ENCODE results near the gene AUNIP.
A peak's percentile ranks its signal among the peaks of the same experiment; 100 is the strongest.

Gene AUNIP

GRCh38 chr1:25888426-25888987 is 29.2 kb upstream of the AUNIP start:
- DNase-seq (ENCODE audit: low read depth) = no peak

GRCh38 chr1:25885602-25886001 is 26.3 kb upstream of the AUNIP start:
- DNase-seq (ENCODE audit: low read depth) = no peak

GRCh38 chr1:25881266-25881665 is 22.0 kb upstream of the AUNIP start:
- DNase-seq (ENCODE audit: low read depth) = no peak

DNA sequence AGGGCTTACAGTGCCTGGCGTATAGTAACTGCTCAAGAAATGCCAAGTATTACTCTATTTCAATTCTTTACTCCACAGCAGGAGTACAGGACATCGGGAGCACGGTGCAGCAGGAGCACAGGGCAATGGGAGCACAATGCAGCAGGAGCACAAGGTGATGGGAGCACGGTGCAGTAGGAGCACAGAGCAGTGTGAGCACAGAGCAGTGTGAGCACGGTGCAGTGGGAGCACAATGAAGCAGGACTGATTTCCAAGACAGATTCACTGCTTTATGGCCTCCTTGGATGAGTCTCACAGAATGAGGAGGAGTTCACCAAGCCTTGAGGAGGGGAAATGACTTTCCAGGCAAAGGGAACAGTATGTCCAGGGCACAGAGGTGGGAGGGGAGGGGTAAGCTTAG is 21.3 kb upstream of the AUNIP start:
- DNase-seq (ENCODE audit: low read depth) = no peak

GRCh38 chr1:25879675-25880074 is 20.4 kb upstream of the AUNIP start:
- no peak for DNase-seq (ENCODE audit: low read depth)

DNA sequence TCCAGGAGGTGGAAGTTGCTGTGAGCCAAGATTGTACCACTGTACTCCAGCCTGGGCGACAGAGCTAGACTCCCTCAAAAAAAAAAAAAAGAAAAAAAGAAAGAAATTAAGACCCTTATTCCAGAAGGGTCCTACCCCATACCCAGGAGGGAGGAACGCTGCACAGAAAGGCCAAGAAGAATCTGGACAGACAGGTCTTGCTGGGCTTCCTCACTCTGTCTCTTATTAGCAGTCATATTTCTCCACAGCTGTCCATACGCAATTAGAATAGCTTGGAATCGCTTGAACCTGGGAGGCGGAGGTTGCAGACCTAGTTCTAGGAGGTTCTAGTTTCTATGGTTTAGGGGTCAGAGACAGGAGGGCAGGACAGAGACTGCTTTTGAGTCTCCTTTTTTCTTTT is 19.4 kb upstream of the AUNIP start:
- no peak for DNase-seq (ENCODE audit: low read depth)

- no peak for DNase-seq (ENCODE audit: low read depth)
These were observed 17.9 kb upstream of the AUNIP start for GRCh38 chr1:25877155-25877554.

DNA sequence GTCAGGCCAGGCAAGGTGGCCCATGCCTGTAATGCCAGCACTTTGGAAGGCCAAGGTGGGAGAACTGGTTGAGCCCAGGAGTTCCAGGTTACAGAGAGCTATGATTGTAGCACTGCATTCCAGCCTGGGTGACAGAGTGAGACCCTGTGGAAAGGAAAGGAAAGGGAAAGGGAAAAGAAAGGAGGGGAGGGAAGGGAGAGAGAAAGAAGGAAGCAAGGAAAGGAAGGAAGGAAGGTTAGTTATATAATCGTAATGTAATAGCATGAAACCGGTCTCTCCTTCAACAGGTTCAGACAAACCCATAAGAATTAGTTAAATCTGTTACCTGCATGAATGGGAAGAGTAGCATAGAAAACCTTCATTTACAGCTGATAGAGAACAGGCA is 17.4 kb upstream of the AUNIP start:
- no peak for DNase-seq (ENCODE audit: low read depth)

- DNase-seq (ENCODE audit: low read depth) = no peak
These were observed 16.8 kb upstream of the AUNIP start for GRCh38 chr1:25875856-25876692.

GRCh38 chr1:25875154-25875855 is 16.0 kb upstream of the AUNIP start, which contains the start of gene PAQR7:
PAQR7 (minus strand) TSS chr1:25875708; CDS start chr1:25863839, 11,869 bp downstream.
- DNase-seq (ENCODE audit: low read depth) = peak; percentile 54

GRCh38 chr1:25874635-25875153 is 15.4 kb upstream of the AUNIP start:
- DNase-seq (ENCODE audit: low read depth) = no peak

DNA sequence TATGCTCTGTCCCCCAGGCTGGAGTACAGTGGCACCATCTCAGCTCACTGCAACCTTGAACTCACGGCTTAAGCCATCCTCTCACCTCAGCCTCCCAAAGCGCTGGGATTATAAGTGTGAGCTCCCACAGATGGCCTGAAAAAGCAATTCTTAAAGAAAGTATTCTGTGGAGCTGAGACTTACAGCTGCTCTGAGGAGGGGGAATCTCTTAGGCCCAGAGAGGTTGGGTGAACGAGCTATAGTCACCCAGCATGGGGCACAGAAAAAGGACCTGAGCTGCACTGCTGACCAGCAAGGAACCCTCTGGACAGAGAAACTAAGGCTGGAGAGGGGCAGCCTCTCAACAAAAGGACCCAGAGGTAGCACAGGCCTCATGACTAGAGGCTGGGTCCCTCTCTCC is 15.0 kb upstream of the AUNIP start:
- DNase-seq (ENCODE audit: low read depth) = no peak

GRCh38 chr1:25873120-25873519 is 13.9 kb upstream of the AUNIP start:
- no peak for DNase-seq (ENCODE audit: low read depth)

DNA sequence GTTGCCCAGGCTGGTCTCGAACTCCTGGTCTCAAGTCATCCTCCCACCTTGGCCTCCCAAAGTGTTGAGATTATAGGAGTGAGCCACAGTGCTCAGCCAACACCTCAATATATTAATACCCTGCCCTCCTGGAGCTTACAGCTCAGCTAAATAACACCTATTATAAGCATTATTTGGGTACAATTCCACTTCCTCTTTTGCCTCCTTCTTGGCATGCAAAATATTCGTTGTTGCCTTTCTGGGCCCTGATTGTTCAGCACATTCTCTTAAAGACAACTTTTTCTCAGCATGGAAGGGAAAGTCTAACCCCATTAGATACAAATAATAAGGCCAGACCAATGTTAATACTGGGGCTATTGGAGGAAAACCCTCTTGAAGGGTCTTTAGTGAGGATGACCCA is 13.5 kb upstream of the AUNIP start:
- no peak for DNase-seq (ENCODE audit: low read depth)

GRCh38 chr1:25871704-25872494 is 12.6 kb upstream of the AUNIP start:
- DNase-seq (ENCODE audit: low read depth) = no peak

- DNase-seq (ENCODE audit: low read depth) = no peak
These were observed 11.9 kb upstream of the AUNIP start for GRCh38 chr1:25871086-25871703.

DNA sequence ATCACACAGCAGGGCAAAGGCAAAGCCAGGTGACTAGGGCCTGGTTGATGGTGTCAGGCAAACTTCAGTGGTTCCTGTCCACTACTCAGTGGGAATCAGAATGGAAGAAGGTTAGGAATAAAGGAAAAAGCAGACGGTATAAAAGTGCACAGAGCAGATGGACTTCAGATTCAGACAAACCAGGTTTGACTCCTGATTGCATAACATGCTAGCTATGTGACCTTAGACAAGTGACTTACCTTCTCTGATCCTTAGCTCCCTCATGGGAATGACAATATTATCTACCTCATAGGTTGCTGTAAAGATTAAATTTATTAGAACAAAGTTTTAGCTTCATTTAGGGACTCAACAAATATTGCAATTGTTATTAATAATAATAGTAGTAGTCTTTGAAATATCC is 11.4 kb upstream of the AUNIP start:
- no peak for DNase-seq (ENCODE audit: low read depth)

- no peak for DNase-seq (ENCODE audit: low read depth)
These were observed 10.8 kb upstream of the AUNIP start for GRCh38 chr1:25869909-25870606.

DNA sequence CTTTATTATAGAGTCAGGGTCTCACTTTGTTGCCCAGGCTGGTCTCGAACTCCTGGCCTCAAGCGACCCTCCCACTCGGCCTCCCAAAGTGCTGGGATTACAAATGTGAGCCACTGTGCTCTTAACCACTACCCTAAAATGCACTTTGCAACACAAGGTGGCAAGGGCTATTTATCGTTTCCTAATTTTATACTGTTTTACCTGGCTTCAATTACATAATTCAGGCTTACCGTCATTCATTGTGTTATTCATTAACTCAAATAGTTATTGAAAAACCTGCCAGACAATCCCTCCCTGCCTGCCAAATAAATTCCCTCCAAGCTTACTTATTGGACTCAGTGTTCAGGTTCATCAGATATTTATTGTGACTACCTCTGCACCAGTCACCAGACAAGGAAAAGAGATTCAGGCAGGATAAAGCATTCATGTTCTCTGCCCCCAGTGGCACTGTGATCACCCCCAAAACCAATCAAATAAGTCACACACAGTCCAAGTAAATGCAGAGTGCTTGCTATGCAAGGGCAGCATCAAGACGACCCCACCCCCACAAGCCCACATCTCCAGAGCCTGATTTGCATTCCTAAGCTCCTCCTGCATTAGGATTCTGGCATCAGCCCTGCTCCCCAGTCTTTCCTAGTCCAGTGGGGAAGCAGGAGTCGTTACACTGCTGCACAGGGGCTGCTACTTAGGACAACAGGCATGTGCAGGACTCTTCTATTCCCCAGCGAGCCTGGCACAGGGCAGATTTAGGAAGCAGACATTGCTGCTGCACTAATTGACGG is 8.1 kb upstream of the AUNIP start:
- DNase-seq (ENCODE audit: low read depth) = no peak

GRCh38 chr1:25866288-25866687 is 7.0 kb upstream of the AUNIP start:
- no peak for DNase-seq (ENCODE audit: low read depth)
